CD4-positive, CD25-positive, alpha-beta regulatory T cell (primary cell): Measurements from ENCODE around the gene KRT6C. TPM values are rescaled to one million over a fixed set of nuclear protein-coding genes. Genes with fewer than 3 reads are reported as not detected.
"Not testable (repeated sequence)": the region's sequence is repeated elsewhere in the genome, so short reads cannot be mapped to it uniquely, and the experiment has no call there.

Experiments
- ATAC-seq, 2 donors: fragments of 150-1000 bp; cut with Tn5 transposase; one replicate each; pipeline ENCODE4 v1.10.0; 2021; ENCODE audit warnings: low read depth in 2 of 2, moderate number of reproducible peaks in 2 of 2, moderate library complexity in 1 of 2
- DNase-seq, 3 donors: peaks; one replicate each; pipeline versions ENCODE4 v3.0.0 to v3.0.0-alpha.2; 2012 to 2022; ENCODE audit warnings: mixed read lengths in 1 of 3
- H3K27ac ChIP-seq: one replicate; pipeline ENCODE4 v1.7.0; 2013; ENCODE audit warnings: mild to moderate bottlenecking, low read length; ENCODE audit not compliant: insufficient read depth, poor library complexity, severe bottlenecking
- H3K27me3 ChIP-seq: one replicate; pipeline ENCODE4 v1.7.0; 2013; ENCODE audit warnings: low read length; ENCODE audit not compliant: control insufficient read depth, insufficient read depth
- H3K36me3 ChIP-seq: one replicate; pipeline ENCODE4 v1.7.0; 2013; ENCODE audit warnings: mild to moderate bottlenecking, low read length, moderate library complexity; ENCODE audit not compliant: control insufficient read depth, insufficient read depth
- H3K4me1 ChIP-seq: 2 replicates; pipeline ENCODE4 v1.7.0; 2013; ENCODE audit warnings: mild to moderate bottlenecking, low read length; ENCODE audit not compliant: insufficient read depth, control insufficient read depth, poor library complexity, severe bottlenecking
- H3K4me3 ChIP-seq: one replicate; pipeline ENCODE4 v1.7.0; 2013; ENCODE audit warnings: low read depth, mild to moderate bottlenecking, low read length, moderate library complexity
- H3K9me3 ChIP-seq, 2 experiments: 1 replicate in 1 of 2; 2 replicates in 1 of 2; pipeline ENCODE4 v1.7.0; 2013; ENCODE audit warnings: low read length in 2 of 2, mild to moderate bottlenecking in 1 of 2, moderate library complexity in 1 of 2; ENCODE audit not compliant: control insufficient read depth in 2 of 2
- H3K27ac Mint-ChIP-seq, 3 donors: one replicate each; pipeline ENCODE4 v1.8.0; 2020 to 2022; ENCODE audit warnings: mild to moderate bottlenecking in 3 of 3, mixed read lengths in 3 of 3, moderate library complexity in 2 of 3
- H3K27me3 Mint-ChIP-seq: one replicate; pipeline ENCODE4 v1.8.0; 2022; ENCODE audit warnings: mild to moderate bottlenecking, mixed read lengths
- H3K36me3 Mint-ChIP-seq: one replicate; pipeline ENCODE4 v1.8.0; 2020; ENCODE audit warnings: mixed read lengths
- H3K4me1 Mint-ChIP-seq, 4 donors: one replicate each; pipeline ENCODE4 v1.8.0; 2020 to 2022; ENCODE audit warnings: mixed read lengths in 4 of 4, mild to moderate bottlenecking in 1 of 4
- H3K4me3 Mint-ChIP-seq, 4 donors: one replicate each; pipeline ENCODE4 v1.8.0; 2020 to 2022; ENCODE audit warnings: mild to moderate bottlenecking in 4 of 4, mixed read lengths in 4 of 4, moderate library complexity in 3 of 4
- H3K9me3 Mint-ChIP-seq, 7 donors: one replicate each; pipeline ENCODE4 v1.8.0; 2020 to 2022; ENCODE audit warnings: mixed read lengths in 7 of 7, mild to moderate bottlenecking in 3 of 7, moderate library complexity in 2 of 7
- polyA plus RNA-seq, 4 donors: library from polyadenylated mRNA; unstranded; fragments of 300-500 nt; fragmentation: Illumina TruSeq; gene quantifications; one replicate each; pipeline ENCODE4 v1.2.3, GENCODE V29; 2021
- total RNA-seq: library from RNA; stranded (reverse); gene quantifications from one replicate; pipeline ENCODE4 v1.2.3, GENCODE V29; 2022

The KRT6C gene
- total and polyA plus RNA-seq, 5 donors from 2014 or later: not detected

DNA sequence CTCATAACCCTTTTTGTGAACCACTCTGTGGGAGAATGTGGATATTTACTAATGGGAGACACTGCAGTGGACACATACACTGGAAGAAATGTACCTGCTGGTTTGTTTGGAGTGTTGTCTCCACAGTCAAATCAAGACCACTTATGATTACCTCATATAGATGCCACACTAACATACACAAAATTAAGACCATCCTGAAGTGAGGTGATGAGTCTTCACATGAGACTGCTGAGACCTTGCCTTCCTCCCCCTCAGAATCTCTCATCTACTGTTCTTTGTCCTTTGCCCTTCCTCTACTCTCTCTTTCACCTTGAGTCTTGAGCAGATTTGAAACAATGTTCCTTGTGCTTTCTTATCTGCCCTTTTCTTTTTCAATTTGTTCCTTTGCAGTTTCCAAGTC lies 15.1 kb upstream of the KRT6C start:
- no peaks in the 10 kb centered on the region for H3K4me1 ChIP-seq

DNA sequence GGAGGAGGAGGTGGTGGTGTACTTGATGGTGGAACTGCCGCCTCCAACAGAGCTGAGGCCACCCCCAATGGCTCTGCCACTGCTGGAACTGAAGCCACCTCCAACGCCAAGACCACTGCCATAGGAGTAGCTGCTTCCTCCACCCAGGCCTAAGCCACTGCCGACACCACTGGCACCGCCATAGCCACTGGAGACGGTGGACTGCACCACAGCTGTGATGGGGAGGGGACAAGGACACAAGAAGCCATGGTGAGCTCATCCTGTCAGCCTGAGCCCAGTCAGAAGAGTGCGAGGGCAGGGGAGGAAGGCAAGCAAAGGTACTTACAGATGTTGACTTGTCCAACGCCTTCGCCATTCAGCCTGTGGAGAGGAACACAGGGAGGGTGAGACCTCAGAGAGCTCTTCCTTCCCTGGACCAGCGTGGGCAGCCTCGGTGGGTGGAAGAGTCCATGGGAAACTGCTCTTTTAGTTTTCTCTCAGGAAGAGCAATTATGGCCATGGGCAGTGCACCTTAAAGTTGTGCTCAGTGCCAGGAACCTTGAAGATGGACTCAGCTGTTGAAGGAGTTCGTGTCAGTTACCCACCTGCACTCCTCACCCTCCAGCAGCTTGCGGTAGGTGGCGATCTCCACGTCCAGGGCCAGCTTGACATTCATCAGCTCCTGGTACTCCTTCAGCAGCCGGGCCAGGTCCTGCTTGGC lies 14.3 kb upstream of the KRT6C start:
- H3K27ac Mint-ChIP-seq, H3K27ac ChIP-seq, DNase-seq, H3K36me3 ChIP-seq, H3K4me3 ChIP-seq, H3K9me3 ChIP-seq, ATAC-seq, H3K27me3 ChIP-seq, H3K4me1 Mint-ChIP-seq, H3K4me1 ChIP-seq, H3K36me3 Mint-ChIP-seq, H3K4me3 Mint-ChIP-seq: not testable (repeated sequence)
- peaks cover 0 to 13% (median 5%) of the 10 kb centered on the region in 7 donors for H3K9me3 Mint-ChIP-seq
- peaks cover 18% of the 10 kb centered on the region for H3K27me3 Mint-ChIP-seq

More for the DNA sequence above, 15.1 kb upstream of the KRT6C start:
- no peaks in the 10 kb centered on the region for H3K36me3 Mint-ChIP-seq
- H3K9me3 ChIP-seq: peaks cover 4 to 7% of the 10 kb centered on the region in 2 experiments
- no peaks in the 10 kb centered on the region for H3K36me3 ChIP-seq
- H3K4me1 Mint-ChIP-seq: no peaks in the 10 kb centered on the region
- DNase-seq: no peak
- H3K9me3 Mint-ChIP-seq: peaks cover 0 to 13% (median 5%) of the 10 kb centered on the region in 7 donors
- H3K4me3 ChIP-seq: no peak overlapping the region
- peaks cover 14% of the 10 kb centered on the region for H3K27me3 Mint-ChIP-seq
- no peak for ATAC-seq
- H3K27me3 ChIP-seq: peaks cover 2% of the 10 kb centered on the region
- no peak overlapping the region for H3K27ac ChIP-seq
- no peak overlapping the region for H3K27ac Mint-ChIP-seq
- no peak overlapping the region for H3K4me3 Mint-ChIP-seq

DNA sequence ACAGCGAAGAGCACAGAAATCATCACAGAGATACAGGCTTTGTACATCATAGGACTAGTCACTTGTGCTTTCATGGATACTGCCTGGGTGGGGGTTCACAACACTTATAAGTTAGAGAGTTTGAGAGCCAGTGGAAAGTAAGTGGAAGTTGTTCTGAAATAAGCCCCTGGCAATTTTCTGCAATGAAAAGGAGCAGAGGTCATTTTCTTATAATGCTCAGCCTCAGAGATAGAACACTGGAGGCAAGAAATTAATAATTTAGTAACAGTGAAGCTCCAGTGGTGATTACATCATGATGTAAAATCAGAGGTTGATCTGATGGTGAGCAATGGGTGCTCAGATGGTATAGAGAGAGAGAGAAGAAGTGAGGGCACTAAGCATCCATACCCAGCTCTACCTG lies 13.6 kb upstream of the KRT6C start:
- no peak overlapping the region for H3K27ac Mint-ChIP-seq
- Histone ChIP-seq H3K27ac (no peak overlapping the region), H3K4me1 (no peaks in the 10 kb centered on the region), H3K4me3 (no peak overlapping the region), H3K27me3 (peaks cover 2% of the 10 kb centered on the region), H3K36me3 (no peaks in the 10 kb centered on the region), H3K9me3 (peaks cover 4 to 7% of the 10 kb centered on the region in 2 experiments)
- no peaks in the 10 kb centered on the region for H3K36me3 Mint-ChIP-seq
- H3K9me3 Mint-ChIP-seq: peaks cover 0 to 13% (median 5%) of the 10 kb centered on the region in 7 donors
- no peaks in the 10 kb centered on the region for H3K4me1 Mint-ChIP-seq
- DNase-seq (no peak), ATAC-seq (no peak)
- H3K27me3 Mint-ChIP-seq: peaks cover 22% of the 10 kb centered on the region
- H3K4me3 Mint-ChIP-seq: no peak overlapping the region

DNA sequence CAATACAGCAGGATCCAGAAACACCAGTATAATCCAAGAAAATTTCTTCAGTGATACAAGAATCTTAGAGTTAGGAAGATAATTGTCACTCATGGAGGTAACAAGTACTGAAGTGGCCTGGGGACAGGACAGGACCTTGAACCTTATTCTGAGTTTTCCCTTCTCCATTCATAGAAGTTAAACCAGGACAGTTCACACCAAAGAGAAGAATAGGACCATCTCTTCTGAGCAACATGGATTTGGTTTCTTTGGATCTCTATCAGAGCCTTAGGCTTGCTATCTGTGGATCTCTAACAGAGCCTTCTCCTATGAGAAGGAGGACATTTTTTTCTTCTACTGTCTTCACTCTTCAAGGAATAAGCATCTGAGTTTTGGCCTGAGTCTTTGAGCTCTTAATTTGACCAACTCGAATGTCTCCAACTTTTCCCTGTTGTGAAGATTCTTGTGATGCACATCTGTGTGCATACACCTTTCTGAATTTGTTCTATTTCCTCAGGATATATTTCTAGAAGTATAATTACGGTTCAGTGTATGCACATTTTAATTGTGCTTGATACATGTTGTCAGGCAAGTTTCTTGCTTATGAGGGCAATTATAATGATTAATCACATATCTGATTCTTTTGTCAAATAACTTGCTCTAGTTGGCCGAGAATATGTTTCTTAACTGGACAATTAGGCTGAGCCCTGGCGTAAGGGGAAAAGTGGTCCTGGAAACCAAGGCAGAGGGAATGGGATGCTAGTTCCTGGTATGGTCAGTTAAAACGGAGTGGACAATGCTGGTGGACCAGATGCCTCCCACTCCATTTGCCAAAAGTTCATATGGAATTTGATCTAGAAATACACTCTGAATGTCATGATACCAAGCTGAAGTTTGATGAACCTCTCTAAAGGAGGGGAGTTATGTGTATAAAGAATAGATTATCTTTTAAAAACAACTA lies 12.8 kb upstream of the KRT6C start:
- no peak overlapping the region for H3K27ac ChIP-seq
- H3K4me1 Mint-ChIP-seq: no peaks in the 10 kb centered on the region
- no peak overlapping the region for H3K27ac Mint-ChIP-seq
- H3K9me3 Mint-ChIP-seq: peaks cover 0 to 13% (median 5%) of the 10 kb centered on the region in 7 donors
- no peak overlapping the region for H3K4me3 ChIP-seq
- H3K4me3 Mint-ChIP-seq: no peak overlapping the region
- ATAC-seq (no peak), DNase-seq (no peak)
- peaks cover 29% of the 10 kb centered on the region for H3K27me3 Mint-ChIP-seq
- H3K36me3 ChIP-seq: no peaks in the 10 kb centered on the region
- H3K27me3 ChIP-seq: peaks cover 2% of the 10 kb centered on the region
- peaks cover 4 to 7% of the 10 kb centered on the region in 2 experiments for H3K9me3 ChIP-seq
- H3K36me3 Mint-ChIP-seq: no peaks in the 10 kb centered on the region
- H3K4me1 ChIP-seq: no peaks in the 10 kb centered on the region

DNA sequence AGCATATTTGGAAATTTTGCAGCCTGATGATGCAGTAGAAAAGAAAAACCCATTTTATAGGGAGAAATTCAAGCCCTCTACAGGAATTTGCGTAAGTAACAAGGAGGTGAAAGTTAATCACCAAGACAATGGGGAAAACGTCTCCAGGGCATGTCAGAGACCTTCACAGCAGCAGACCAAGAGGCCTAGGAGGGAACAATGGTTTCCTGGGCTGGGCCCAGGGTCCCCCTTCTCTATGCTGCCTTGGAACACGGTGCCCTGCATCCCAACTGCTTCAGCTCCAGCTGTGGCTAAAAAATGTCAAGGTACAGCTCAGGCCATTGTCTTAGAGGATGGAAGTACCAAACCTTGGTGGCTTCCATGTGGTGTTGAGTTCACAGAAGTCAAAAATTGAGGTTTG lies 6.5 kb upstream of the KRT6C start:
- Mint-ChIP-seq H3K4me1 (no peaks in the 10 kb centered on the region), H3K9me3 (peaks cover 0 to 12% (median 4%) of the 10 kb centered on the region in 7 donors), H3K36me3 (no peaks in the 10 kb centered on the region), H3K27me3 (peaks cover 31% of the 10 kb centered on the region), H3K27ac (no peak overlapping the region), H3K4me3 (no peak overlapping the region)
- DNase-seq (no peak), ATAC-seq (no peak)
- H3K27ac ChIP-seq: no peak overlapping the region
- H3K4me1 ChIP-seq: no peaks in the 10 kb centered on the region
- no peak overlapping the region for H3K4me3 ChIP-seq
- H3K9me3 ChIP-seq: peaks cover 4 to 7% of the 10 kb centered on the region in 2 experiments
- no peaks in the 10 kb centered on the region for H3K36me3 ChIP-seq
- no peaks in the 10 kb centered on the region for H3K27me3 ChIP-seq

DNA sequence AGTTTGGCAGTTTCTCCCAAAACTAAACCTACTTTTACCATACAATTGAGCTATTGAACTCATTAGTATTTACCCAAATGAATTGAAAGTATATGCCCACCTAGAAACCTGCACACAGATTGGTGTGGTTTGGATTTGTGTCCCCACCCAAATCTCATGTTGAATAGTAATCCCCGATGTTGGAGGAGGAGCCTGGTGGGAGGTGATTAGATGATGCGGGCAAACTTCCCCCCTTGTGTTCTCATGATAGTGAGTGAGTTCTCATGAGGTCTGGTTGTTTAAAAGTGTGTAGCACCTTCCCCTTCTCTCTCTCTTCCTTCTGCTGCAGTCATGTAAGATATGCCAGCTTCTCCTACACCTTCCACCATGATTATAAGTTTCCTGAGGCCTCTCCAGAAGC lies 4.0 kb upstream of the KRT6C start:
- no peaks in the 10 kb centered on the region for H3K36me3 Mint-ChIP-seq
- H3K36me3 ChIP-seq: no peaks in the 10 kb centered on the region
- H3K4me3 ChIP-seq: no peak overlapping the region
- H3K4me3 Mint-ChIP-seq: no peak overlapping the region
- H3K27me3 ChIP-seq: no peaks in the 10 kb centered on the region
- H3K9me3 Mint-ChIP-seq: peaks cover 0 to 4% (median 1%) of the 10 kb centered on the region in 7 donors
- DNase-seq (no peak), ATAC-seq (no peak)
- H3K4me1 Mint-ChIP-seq: no peaks in the 10 kb centered on the region
- no peak overlapping the region for H3K27ac Mint-ChIP-seq
- no peak overlapping the region for H3K27ac ChIP-seq
- no peaks in the 10 kb centered on the region for H3K9me3 ChIP-seq
- peaks cover 25% of the 10 kb centered on the region for H3K27me3 Mint-ChIP-seq
- H3K4me1 ChIP-seq: no peaks in the 10 kb centered on the region

DNA sequence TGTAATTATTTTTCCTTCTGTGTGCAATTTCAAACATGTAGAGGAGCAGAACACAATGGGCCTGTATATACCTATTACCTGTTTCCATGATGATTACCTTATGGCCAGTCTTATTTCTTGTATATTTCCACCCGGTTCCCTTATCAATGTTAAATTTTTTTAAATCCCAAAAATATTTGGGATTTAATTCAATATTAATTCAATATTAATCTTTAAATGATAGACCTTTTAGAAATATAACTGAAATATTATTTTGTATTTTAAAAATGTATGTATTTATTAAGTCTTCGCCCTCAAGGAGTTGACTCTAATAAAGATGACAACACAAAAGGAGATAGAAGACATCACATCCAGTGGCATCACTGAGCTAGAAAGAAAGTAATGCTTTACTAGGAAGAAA lies 607 bp upstream of the KRT6C start:
- H3K27me3 Mint-ChIP-seq: peaks cover 14% of the 10 kb centered on the region
- H3K27ac ChIP-seq: no peak overlapping the region
- H3K36me3 ChIP-seq: no peaks in the 10 kb centered on the region
- H3K4me1 Mint-ChIP-seq: no peaks in the 10 kb centered on the region
- DNase-seq: no peak
- H3K4me3 ChIP-seq: no peak overlapping the region
- peaks cover 0 to 4% (median 0%) of the 10 kb centered on the region in 7 donors for H3K9me3 Mint-ChIP-seq
- ATAC-seq: no peak
- H3K27me3 ChIP-seq: no peaks in the 10 kb centered on the region
- H3K4me3 Mint-ChIP-seq: no peak overlapping the region
- H3K27ac Mint-ChIP-seq: no peak overlapping the region
- H3K9me3 ChIP-seq: no peaks in the 10 kb centered on the region
- no peaks in the 10 kb centered on the region for H3K4me1 ChIP-seq
- no peaks in the 10 kb centered on the region for H3K36me3 Mint-ChIP-seq
